Measurements from ENCODE around the gene ZHX3.
"Not testable (repeated sequence)": the region's sequence is repeated elsewhere in the genome, so short reads cannot be mapped to it uniquely, and the experiment has no call there.

ZHX3 gene

GRCh38 chr20:41247523-41248367 is 69.8 kb downstream of the ZHX3 start:
- H3K4me3 ChIP-seq (ENCODE audit: low read length), result no peak overlapping the region
- DNase-seq (ENCODE audit: low read depth), result no peak
- TF ChIP-seq CTCF (IDR thresholded peaks at IDR 0.05; ENCODE audit: insufficient read depth, low read depth, low read length, missing control alignments), result no peak

- H3K4me3 ChIP-seq (ENCODE audit: low read length), result no peak overlapping the region
- TF ChIP-seq CTCF (IDR thresholded peaks at IDR 0.05; ENCODE audit: insufficient read depth, low read depth, low read length, missing control alignments), result peak; percentile 27
- DNase-seq (ENCODE audit: low read depth), result peak; percentile 33
Measured at GRCh38 chr20:41245086-41245707, 72.3 kb downstream of the ZHX3 start.

- TF ChIP-seq CTCF (IDR thresholded peaks at IDR 0.05; ENCODE audit: insufficient read depth, low read depth, low read length, missing control alignments), result no peak
- DNase-seq (ENCODE audit: low read depth), result no peak
- no peak overlapping the region for H3K4me3 ChIP-seq (ENCODE audit: low read length)
Measured at GRCh38 chr20:41242807-41243206, 74.7 kb downstream of the ZHX3 start.

GRCh38 chr20:41242352-41242751 is 75.2 kb downstream of the ZHX3 start:
- no peak for TF ChIP-seq CTCF (IDR thresholded peaks at IDR 0.05; ENCODE audit: insufficient read depth, low read depth, low read length, missing control alignments)
- DNase-seq (ENCODE audit: low read depth), result no peak
- no peak overlapping the region for H3K4me3 ChIP-seq (ENCODE audit: low read length)

- not testable (repeated sequence) for DNase-seq (ENCODE audit: low read depth); H3K4me3 ChIP-seq (ENCODE audit: low read length)
Measured at GRCh38 chr20:41237233-41237632, 80.3 kb downstream of the ZHX3 start.

- not testable (repeated sequence) for H3K4me3 ChIP-seq (ENCODE audit: low read length); DNase-seq (ENCODE audit: low read depth)
Measured at GRCh38 chr20:41236818-41237217, 80.7 kb downstream of the ZHX3 start.

GRCh38 chr20:41234546-41234945 is 83.0 kb downstream of the ZHX3 start:
- no peak overlapping the region for H3K4me3 ChIP-seq (ENCODE audit: low read length)
- no peak for TF ChIP-seq CTCF (IDR thresholded peaks at IDR 0.05; ENCODE audit: insufficient read depth, low read depth, low read length, missing control alignments)
- no peak for DNase-seq (ENCODE audit: low read depth)

GRCh38 chr20:41234041-41234440 is 83.5 kb downstream of the ZHX3 start:
- no peak for DNase-seq (ENCODE audit: low read depth)
- no peak for TF ChIP-seq CTCF (IDR thresholded peaks at IDR 0.05; ENCODE audit: insufficient read depth, low read depth, low read length, missing control alignments)
- no peak overlapping the region for H3K4me3 ChIP-seq (ENCODE audit: low read length)

Measured in epithelial cell of esophagus (primary cell).